Epithelial cell of esophagus (primary cell): ENCODE data around the gene GALNT17.
"Not testable (repeated sequence)": the region's sequence is repeated elsewhere in the genome, so short reads cannot be mapped to it uniquely, and the experiment has no call there.

ENCODE experiments used
- DNase-seq: peaks from one replicate; pipeline ENCODE4 v3.0.0; 2010; ENCODE audit warnings: low read depth
- H3K4me3 ChIP-seq: 2 replicates; pipeline ENCODE4 v1.5.1; 2011; ENCODE audit warnings: mild to moderate bottlenecking, low read length, control low read depth
- TF ChIP-seq, protein P1 (sequence below): IDR thresholded peaks from 2 replicates; pipeline ENCODE4 v1.5.1; 2011; ENCODE audit warnings: low read depth, mild to moderate bottlenecking, low read length, control low read depth, inconsistent platforms; ENCODE audit not compliant: insufficient read depth; ENCODE audit errors: missing control alignments

Gene GALNT17

DNA sequence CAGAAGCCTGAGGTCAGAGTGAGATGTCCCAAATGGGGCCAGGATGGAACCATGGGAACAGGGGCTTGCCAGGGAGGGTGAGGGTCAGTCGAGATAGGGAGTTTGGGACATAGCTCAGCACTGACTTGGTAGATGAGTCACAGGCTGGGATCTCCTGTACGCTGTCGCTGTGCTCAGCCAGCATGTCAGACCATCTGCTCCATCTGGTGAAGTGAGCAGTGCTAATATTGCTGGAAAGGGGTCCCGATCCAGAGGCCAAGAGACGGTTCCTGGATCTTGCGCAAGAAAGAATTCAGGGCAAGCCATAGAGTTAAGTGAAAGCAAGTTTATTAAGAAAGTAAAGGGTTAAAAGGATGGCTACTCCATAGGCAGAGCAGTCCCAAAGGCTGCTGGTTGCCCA is 505.6 kb downstream of the GALNT17 start:
- no peak for DNase-seq
- no peak overlapping the region for H3K4me3 ChIP-seq
- TF ChIP-seq, protein P1, sequence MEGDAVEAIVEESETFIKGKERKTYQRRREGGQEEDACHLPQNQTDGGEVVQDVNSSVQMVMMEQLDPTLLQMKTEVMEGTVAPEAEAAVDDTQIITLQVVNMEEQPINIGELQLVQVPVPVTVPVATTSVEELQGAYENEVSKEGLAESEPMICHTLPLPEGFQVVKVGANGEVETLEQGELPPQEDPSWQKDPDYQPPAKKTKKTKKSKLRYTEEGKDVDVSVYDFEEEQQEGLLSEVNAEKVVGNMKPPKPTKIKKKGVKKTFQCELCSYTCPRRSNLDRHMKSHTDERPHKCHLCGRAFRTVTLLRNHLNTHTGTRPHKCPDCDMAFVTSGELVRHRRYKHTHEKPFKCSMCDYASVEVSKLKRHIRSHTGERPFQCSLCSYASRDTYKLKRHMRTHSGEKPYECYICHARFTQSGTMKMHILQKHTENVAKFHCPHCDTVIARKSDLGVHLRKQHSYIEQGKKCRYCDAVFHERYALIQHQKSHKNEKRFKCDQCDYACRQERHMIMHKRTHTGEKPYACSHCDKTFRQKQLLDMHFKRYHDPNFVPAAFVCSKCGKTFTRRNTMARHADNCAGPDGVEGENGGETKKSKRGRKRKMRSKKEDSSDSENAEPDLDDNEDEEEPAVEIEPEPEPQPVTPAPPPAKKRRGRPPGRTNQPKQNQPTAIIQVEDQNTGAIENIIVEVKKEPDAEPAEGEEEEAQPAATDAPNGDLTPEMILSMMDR: no peak

DNA sequence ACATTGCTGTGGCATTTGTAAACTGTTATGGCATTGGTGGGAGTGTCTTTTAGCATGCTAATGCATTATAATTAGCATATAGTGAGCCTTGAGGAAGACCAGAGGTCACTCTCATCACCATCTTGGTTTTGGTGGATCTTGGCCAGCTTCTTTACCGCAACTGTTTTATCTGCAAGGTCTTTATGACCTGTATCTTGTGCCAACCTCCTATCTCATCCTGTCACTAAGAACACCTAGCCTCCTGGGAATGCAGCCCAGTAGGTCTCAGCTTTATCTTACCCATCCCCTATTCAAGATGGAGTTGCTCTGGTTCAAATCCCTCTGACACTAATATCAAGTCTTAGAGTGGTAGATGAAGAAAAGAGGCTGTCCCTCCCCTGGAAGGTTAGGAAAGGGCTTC is 506.2 kb downstream of the GALNT17 start:
- TF ChIP-seq, protein P1: no peak
- no peak for DNase-seq
- H3K4me3 ChIP-seq: no peak overlapping the region

DNA sequence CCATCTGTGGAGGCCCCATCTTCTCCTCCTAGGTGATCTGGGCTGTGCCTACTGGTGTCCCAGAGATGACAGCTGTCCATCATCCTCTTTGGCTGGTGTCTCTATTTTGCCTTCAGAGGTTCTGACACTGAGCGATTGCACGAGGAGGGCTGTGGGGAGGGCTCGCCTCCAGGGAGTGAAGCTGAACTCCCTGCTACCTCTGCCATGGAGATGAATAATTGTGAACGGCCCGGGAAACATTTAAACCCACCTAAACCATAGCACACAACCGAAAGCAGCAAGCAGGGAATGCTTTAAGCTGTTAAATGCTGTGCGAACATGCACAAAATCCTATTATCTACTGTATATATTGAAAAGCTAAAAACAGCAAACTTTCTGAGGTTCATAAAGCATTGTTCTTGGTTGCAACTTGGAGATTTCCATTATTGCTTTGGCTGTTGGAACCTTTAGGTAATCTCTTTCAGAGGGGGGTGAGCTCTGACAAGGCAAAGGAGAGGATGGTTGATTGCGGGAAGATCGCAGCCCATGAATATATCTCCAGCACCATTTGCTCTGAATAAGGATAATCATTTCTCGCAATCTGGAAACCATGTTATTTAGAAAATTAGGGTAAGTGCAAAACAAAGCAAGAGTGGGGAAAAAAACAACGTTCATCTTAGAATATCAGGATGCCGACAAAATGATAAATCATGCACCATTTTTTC is 507.6 kb downstream of the GALNT17 start:
- DNase-seq: no peak
- TF ChIP-seq, protein P1: no peak
- H3K4me3 ChIP-seq: no peak overlapping the region

DNA sequence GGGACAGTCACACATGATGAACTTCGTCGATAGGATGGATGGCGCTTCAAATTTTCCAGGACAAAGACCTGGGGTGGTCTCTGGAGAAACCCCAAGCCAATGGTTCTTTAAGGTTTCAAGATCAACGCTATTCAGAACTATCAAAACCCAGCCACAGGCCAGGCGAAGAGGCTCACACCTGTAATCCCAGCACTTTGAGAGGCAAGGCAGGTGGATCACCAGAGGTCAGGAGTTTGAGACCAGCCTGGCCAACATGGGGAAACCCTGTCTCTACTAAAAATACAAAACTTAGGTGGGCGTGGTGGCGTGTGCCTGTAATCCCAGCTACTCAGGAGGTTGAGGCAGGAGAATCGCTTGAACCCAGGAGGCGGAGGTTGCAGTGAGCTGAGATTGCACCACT is 511.1 kb downstream of the GALNT17 start:
- DNase-seq: not testable (repeated sequence)

DNA sequence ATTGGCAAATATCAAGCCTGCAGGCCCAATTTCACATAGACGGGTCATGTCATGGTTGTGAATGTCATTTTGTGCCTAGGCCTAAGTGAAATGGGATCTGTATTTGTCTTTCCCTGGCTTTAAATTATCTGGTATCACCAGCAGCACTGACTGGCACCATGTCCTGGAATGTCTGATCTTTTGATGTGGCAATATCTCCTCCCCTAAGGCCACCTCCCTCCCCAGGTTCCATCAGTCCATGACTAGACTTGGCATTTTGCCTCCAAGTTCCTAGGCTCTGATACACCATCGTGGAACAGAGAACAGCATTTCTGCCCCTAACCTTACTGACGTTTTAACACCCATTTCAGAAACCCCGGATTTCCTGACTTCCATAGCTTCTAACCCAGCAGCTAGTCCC is 513.9 kb downstream of the GALNT17 start:
- DNase-seq: no peak
- H3K4me3 ChIP-seq: no peak overlapping the region
- TF ChIP-seq, protein P1: no peak

More for the DNA sequence above, 511.1 kb downstream of the GALNT17 start:
- H3K4me3 ChIP-seq: not testable (repeated sequence)

DNA sequence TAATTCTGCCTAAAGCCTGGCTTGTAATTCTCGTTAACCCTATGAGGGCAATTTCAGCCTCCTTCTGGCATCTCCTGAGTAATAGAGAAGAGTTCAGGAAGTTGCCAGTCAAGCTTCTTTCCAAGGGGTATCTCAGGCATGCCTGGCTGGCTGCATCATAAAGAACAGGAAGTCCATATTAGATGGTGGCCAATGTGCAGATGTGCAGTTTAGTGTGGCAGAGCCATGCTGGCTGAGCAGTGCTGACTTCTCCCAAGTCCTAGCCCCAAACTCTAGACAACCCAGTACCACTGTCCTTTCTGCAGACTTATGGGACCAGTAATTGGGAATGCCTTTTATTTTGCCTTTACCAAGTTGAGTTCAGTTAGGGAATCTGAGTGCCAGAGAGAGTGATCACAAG is 517.9 kb downstream of the GALNT17 start:
- no peak overlapping the region for H3K4me3 ChIP-seq
- no peak for DNase-seq
- TF ChIP-seq, protein P1: no peak

DNA sequence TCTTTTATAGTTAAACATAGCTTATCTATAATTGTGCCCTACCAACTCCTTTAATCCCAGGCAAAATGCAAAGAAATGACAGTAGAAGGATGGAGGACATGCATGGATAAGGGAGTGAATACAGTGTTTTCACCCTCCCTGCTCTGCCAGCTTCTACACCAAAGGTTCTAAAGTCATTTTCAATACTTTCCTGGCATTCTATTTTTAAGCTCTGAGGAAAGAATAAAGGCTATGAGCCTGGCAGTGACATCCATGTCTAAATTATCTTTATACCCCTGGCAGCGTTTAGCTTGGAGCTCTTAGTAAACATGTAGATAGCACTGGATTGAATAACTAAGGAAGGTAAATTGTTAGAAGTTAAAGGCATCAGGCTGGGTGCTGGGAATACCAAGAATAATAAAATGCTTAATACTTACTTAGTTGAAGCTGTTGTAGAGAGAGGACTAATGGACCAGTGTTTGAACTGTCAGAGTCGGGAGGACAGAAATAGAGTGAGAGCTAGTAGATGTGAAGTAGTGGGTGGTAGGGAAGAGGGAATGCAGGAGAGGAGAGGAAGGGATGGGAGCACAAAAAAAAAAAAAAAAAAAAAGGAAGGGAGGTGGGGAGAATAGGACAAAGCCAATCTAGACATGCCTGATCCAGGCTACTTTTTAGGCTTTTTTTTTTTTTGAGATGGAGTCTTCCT is 518.9 kb downstream of the GALNT17 start:
- no peak overlapping the region for H3K4me3 ChIP-seq
- DNase-seq: no peak
- TF ChIP-seq, protein P1: no peak
